Aortic smooth muscle cell (primary cell): ENCODE results near the gene TMEM130. TPM values are rescaled to one million over a fixed set of nuclear protein-coding genes. Genes with fewer than 3 reads are reported as not detected.

ENCODE experiments used
- total RNA-seq: library from RNA; depleted of rRNA; stranded (reverse); fragments of >200 nt; gene quantifications from 2 replicates; pipeline ENCODE4 v1.2.3, GENCODE V29; 2014

Gene TMEM130
- total RNA-seq: 0.25 and 0.40 TPM in 2 replicates

GRCh38 chr7:98869597-98870120 is at the start of gene TMEM130:
TSS of gene TMEM130 (minus strand) at chr7:98870014. CDS start at chr7:98869861, 153 bp downstream.

GRCh38 chr7:98878365-98879197 is 8.8 kb upstream of the TMEM130 start, which contains the start of gene TRRAP:
TSS of gene TRRAP (plus strand) at chr7:98878532. CDS start at chr7:98881151, 2,619 bp downstream.

Other genes with a start within 250 kb of the TMEM130 start
- gene TRRAP, start 8.5 kb upstream of the TMEM130 start, total RNA-seq: 12.8 and 16.7 TPM in 2 replicates